K562 (cell line): ENCODE data around the gene CDK5R1.

Source experiments
- NFIX ChIP-seq: fragments of 250-450 bp; sonication (Bioruptor Pico); IDR thresholded peaks from 2 replicates; pipeline ENCODE4 v1.4.0; 2020; ENCODE audit warnings: low read depth, mild to moderate bottlenecking, moderate library complexity
- SP2 ChIP-seq: IDR thresholded peaks from 2 replicates; pipeline ENCODE4 v1.6.1; 2011; ENCODE audit warnings: mild to moderate bottlenecking, low read depth, low read length, moderate library complexity; ENCODE audit not compliant: poor library complexity, severe bottlenecking; ENCODE audit errors: extremely low read depth
- ZFX ChIP-seq: sonication (generic); formaldehyde crosslinking; IDR thresholded peaks from 2 replicates; pipeline ENCODE4 v1.8.0; 2022; ENCODE audit warnings: mild to moderate bottlenecking, missing genetic modification reagents, moderate library complexity
- ZNF3 ChIP-seq: fragments of 250-450 bp; sonication (Bioruptor Pico); IDR thresholded peaks from 2 replicates; pipeline ENCODE4 v1.5.0; 2021; ENCODE audit warnings: mild to moderate bottlenecking, moderate library complexity
- ZSCAN29 ChIP-seq: fragments of 450-650 bp; IDR thresholded peaks from 2 replicates; pipeline ENCODE4 v1.6.1; 2017

DNA sequence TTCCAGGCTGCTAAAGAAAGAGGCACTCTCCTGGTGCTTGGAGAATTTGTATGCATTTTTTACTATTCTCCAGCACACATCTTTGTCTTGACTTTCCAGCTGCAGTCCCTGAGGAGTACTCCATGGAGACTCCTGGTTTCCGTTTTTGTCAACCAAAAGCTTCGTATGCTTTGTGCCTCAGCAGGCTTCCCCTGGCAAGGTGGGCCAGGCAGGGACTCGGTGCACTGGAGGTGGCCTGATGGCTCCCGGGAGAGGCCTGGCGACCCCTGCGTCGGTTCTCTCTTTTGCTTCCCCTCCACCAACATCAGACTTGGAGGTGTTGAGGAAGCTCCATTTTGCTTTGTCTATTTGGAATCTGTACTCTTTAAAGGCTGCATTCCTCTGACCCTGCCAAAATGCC, 23.7 kb downstream of the CDK5R1 start:
- TF ChIP-seq ZNF3 (CRISPR knock-in tag) (no peak), ZSCAN29 (no peak), NFIX (CRISPR knock-in tag) (no peak), SP2 (no peak), ZFX (CRISPR knock-in tag) (no peak)
